Posterior vena cava (tissue), 2 donors: ENCODE measurements around the gene MCU. TPM values are rescaled to one million over a fixed set of nuclear protein-coding genes. Genes with fewer than 3 reads are reported as not detected.
"Not testable (repeated sequence)": the region's sequence is repeated elsewhere in the genome, so short reads cannot be mapped to it uniquely, and the experiment has no call there.

Source experiments
- DNase-seq: peaks from one replicate; pipeline ENCODE4 v3.0.0-alpha.2; 2020; ENCODE audit warnings: low spot score
- intact Hi-C, 2 donors: fragments of 100-400 bp; cut with DNase I; formaldehyde crosslinking; loops; one replicate each; pipeline versions ENCODE4 v1.14.1 to v1.14.2; 2022 to 2023
- total RNA-seq, 2 donors: library from RNA; stranded (reverse); fragmentation: NEBNext Ultra II Directional; extraction: Animal tissue kit (Norgen Biotek cat#: 25700); gene quantifications; one replicate each; pipeline ENCODE4 v1.2.1, GENCODE V29; 2021
- donor health status: DM: yes; HTN: yes; CAD: no.
- donor health status: DM: yes; HTN: yes; CAD: no.

The MCU gene
- total RNA-seq, 2 donors from 2014 or later, result 23.7 to 24.0 TPM

DNA sequence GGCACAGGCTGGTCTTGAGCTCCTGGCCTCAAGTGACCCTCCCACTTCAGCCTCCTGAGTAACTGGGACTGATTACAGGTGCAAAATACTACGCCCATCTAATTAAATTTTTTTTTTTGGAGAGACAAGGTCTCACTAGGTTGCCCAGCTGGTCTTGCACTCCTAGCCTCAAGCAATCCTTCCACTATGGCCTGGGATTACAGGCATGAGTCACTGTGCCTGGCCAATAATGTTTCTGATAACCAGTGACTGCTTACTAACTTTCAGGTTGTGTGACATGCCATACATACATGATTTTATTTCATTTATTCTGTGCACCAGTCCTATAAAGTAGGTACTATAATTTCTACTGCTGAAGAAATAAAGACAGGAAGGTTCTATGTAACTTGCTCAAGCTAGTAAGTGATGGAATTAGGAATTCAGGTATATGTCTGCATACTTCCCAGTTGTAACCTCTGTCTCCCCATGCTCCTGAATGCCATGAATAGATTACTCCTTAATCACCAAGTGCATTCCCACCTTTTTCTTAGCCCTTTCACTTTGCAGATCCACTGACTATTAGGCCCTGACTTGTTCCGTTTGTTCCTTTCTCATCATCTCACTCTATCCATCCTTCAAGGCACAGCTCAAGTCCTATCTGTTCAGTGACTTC is 28.1 kb downstream of the MCU start:
- intact Hi-C loops, result no loop called here

DNA sequence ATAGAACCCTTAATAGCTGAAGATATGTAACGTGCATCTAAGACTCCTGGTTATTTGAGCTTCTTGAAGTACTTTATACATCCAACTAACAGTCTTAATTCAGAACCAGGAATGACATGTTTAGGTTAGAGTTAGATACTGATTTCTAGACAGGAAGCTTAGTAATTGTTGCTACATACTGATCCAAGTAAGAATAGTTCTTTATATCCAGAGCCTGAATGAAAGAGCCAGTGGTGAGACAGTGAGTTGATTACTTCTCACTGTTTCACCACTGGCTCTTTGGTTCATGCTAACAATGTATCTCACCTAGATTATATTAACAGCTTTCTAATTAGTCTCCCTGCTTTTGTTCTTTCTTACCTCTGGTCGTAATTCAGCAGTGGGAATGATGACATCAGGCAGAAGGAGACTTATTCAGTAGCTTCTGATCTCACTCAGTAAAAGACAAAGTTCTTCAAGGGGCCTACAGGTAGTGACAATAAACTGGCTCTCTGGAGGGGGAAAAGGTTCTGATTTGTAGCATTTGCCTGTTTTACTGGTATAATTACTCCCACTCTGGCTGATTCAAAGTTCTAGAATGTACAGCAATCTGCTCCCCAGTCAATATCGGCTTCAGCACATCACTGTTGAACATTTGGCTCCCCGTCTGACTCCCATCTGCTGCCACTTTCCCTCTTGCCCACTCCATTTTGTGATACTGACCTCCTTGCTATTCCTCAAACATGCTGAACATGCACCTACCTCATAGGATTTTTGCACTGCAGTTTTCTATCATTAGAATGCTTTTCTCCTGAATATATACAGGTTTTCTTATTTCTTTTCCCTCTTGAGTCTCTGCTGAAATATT is 29.1 kb downstream of the MCU start:
- intact Hi-C loops, result no loop called here
- no peak for DNase-seq

More for the DNA sequence above, 28.1 kb downstream of the MCU start:
- no peak for DNase-seq

- DNase-seq, result no peak
- intact Hi-C loops, result no loop called here
These were observed 35.2 kb downstream of the MCU start for GRCh38 chr10:72727130-72727529.

DNA sequence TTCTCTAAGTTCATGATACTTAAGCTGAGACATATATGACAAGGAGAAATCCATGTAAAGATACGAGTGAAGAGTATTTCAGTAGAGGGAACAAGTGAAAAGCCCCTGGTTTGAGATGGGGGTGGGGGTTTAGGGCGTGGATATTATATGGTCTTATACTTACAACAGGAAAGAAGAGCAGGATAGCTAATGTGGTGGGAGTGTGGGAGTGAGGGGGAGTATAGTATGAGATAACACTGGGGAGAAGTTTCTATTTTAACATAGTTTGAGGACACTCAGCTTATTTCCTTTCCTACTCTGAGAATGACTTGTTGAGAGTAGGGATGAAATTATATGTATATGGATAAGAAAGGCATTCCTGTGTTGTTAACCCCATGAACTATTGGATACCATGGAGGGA is 36.5 kb downstream of the MCU start:
- intact Hi-C loops, result no loop called here
- DNase-seq, result no peak

DNA sequence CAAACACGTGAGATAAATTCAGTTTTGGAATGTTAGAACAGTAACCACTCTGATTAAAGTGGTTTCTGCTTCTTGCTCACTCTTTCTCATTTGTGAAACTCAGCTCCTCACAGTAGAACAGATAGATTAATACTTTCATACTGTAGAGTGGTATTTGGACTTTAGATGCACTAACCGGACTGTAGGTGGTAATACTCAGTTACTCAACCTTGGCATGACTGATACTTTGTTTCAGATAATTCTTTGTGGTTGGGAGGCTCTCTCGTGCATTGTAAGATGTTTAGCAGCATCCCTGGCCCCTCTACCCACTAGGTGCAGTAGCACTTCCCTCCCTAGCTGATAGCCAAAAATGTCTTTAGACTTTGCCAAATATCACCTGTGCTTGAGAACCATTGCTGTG is 37.6 kb downstream of the MCU start:
- DNase-seq, result no peak
- intact Hi-C loops, result no loop called here

DNA sequence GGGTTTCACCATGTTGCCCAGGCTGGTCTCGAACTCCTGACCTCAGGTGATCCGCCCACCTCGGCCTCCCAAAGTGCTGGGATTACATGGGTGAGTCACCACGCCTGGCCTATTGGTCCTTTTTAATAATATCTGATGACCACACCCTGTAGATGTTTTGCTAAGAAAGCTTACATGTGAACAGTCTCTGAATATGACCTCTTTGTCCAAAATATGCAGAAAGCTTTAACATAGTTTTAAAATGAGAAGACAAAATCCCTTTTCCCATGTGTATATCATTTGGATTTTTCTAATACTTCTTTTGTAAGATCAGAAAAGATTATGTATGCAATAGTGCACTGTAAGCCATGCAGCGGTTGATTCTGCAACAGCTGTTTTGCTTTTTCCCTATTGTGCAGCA is 38.5 kb downstream of the MCU start:
- intact Hi-C loops, result no loop called here
- no peak for DNase-seq

DNA sequence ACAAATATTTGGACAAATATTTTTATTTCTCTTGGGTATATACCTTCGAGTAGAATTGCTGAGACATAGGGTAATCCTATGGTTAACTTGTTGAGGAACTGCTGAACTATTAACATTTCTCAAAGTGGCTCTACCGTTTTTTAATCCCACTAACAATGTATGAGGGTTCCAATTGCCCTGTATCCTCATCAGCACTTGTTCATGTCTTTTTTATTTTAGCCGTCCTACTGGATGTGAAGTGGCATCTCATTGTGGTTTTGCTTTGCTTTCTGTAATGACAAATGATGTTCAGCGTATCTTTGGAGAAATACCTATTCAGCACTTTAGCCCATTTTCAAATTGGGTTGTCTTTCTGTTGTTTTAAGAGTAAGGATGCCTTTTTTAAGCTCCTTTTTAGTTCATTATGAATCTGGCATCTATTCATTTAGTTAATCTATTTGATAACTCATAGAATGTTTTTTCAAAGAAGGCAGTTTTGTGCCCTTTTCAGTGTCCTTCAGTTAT is 40.0 kb downstream of the MCU start:
- intact Hi-C loops, result no loop called here

GRCh38 chr10:72732521-72732920 is 40.6 kb downstream of the MCU start:
- intact Hi-C loops, result no loop called here
- DNase-seq, result no peak

More for the DNA sequence above, 40.0 kb downstream of the MCU start:
- no peak for DNase-seq

DNA sequence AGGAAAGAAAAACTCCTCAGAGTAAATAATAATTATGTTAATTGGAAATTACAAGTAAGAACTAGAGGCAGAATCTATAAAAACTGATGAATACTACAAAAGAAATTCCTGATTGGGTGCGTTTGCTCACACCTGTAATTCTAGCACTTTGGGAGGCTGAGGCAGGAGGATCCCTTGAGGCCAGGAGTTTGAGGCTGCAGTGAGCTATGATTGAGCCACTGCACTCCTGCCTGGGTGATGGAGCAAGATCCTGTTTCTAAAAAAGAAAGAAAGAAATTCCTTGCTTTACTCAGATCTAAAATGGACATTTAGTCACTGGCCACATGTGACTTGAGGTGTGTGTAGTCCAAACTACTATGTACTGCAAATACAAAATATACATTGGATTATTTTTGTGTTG is 42.0 kb downstream of the MCU start:
- intact Hi-C loops, result no loop called here
- DNase-seq, result no peak

DNA sequence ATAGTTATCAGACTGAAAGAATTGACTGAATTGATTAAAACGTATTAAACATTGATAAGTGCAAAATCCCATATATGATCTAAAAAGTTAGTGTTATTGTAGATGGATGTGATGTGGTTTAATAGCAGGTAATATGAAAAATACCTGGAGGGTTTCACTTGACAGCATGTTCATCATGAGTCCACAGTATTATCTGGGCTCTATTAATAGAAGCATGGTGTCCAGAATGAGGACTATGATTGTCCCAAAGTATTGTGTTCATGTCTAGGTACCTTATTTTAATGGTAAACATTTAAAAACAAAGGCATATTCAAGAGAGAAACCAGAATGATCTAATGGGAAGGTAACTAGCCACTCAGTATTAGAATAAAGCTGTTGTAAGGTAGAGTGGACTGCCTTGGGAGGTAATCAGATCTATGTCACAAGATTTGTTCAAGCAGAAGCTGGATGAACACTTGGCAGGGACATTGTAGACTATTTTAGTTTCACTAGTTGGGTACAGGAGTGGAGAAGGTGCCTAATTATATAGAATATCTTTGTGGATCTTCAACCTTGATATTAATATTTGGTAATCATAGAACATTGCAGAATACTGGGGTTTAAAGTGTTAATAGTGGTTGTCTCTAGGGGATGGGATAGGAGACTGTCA is 43.5 kb downstream of the MCU start:
- intact Hi-C loops, result no loop called here
- no peak for DNase-seq

GRCh38 chr10:72736176-72736827 is 44.4 kb downstream of the MCU start:
- DNase-seq, result no peak
- intact Hi-C loops, result no loop called here

- intact Hi-C loops, result no loop called here
These were observed 44.9 kb downstream of the MCU start for GRCh38 chr10:72736828-72737220.

DNA sequence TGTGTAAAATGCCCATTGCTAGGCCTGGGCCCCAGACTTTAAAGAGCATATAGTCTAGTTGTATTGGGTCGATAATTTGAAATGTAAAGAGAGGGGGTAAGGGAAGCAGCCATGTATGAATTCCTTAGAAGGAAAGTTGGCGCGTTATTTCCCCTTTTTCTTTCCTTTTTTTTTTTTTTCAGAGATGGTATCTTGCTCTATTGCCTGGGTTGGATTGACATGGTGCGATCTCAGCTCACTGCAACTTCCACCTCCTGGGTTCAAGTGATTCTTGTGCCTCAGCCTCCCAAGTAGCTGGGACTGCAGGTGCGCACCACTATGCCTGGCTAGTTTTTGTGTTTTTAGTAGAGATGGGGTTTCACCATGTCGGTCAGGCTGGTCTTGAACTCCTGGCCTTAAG is 45.4 kb downstream of the MCU start:
- intact Hi-C loops, DNase-seq: not testable (repeated sequence)

More at GRCh38 chr10:72736828-72737220, 44.9 kb downstream of the MCU start:
- no peak for DNase-seq

DNA sequence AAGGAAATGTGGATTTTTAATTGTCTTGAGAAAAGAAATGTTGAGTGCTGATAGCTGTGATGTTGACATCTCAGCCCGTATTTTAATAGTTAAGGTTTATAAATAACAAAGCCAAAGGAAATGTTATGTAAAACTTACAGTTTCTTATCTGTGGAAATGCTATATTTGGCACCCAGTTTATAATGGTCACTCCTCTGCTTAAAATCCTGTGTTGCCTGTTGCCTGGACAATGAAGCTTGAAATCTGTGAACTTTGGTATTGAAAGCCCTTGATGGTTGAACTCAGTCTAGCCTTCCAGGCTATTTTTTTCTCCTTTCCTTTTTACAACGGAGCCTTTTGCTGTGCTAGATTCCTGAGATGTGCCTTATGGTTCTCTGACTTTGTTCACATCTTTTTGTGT is 46.5 kb downstream of the MCU start:
- intact Hi-C loops, result no loop called here
- no peak for DNase-seq

GRCh38 chr10:72740528-72740927 is 48.6 kb downstream of the MCU start:
- no peak for DNase-seq
- intact Hi-C loops, result loop anchor here in 1 of 2 donors (10.0 kb wide), 1 partner anchor 776 kb away; the partner anchor contains the start of gene CHST3

DNA sequence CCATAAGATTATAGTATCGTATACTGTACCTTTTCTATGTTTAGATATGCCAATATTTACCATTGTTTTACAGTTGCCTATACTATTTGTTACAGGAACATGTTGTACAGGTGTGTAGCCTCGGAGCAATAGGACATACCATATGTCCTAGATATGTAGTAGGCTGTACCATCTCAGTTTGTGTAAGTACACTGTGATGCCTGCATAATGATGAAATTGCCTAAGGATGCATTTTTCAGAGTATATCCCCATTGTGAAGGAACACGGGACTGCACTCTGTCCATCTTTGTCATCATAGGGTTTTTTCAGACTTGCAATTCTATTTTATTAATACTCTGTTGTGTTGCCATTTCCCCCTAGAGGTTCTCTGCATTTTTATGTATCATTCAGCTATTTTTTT is 50.1 kb downstream of the MCU start:
- intact Hi-C loops, result loop anchor here in 1 of 2 donors (10.0 kb wide), 1 partner anchor 777 kb away; the partner anchor contains the start of gene CHST3
- no peak for DNase-seq

DNA sequence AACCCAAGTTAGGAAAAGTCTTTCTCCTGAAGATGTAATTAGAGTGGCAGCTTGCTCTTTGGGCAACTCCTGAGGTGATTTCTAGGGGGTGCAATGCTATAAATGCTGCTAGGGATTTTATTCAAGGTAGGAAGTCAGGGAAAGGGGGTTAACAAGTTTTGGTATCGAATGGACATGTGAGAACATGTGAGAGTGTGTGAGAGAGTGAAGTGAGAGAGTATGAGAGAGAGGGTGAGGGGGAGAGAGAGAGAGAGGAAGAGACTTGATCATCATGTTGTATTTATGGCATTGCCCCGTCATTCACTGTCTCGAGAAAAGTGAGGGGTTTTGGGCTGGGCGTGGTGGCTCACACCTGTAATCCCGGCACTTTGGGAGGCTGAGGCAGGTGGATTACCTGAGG is 50.9 kb downstream of the MCU start:
- DNase-seq, result no peak
- intact Hi-C loops, result loop anchor here in 1 of 2 donors (10.0 kb wide), 1 partner anchor 778 kb away; the partner anchor contains the start of gene CHST3

GRCh38 chr10:72744566-72744965 is 52.6 kb downstream of the MCU start:
- intact Hi-C loops, result loop anchor here in 1 of 2 donors (10.0 kb wide), 1 partner anchor 780 kb away; the partner anchor contains the start of gene CHST3
- no peak for DNase-seq
